ENCODE results near the gene AKR1C1.
"Not testable (repeated sequence)": the region's sequence is repeated elsewhere in the genome, so short reads cannot be mapped to it uniquely, and the experiment has no call there.

Gene AKR1C1

GRCh38 chr10:4984223-4984622 lies 21.0 kb downstream of the AKR1C1 start:
- DNase-seq: no peak

DNA sequence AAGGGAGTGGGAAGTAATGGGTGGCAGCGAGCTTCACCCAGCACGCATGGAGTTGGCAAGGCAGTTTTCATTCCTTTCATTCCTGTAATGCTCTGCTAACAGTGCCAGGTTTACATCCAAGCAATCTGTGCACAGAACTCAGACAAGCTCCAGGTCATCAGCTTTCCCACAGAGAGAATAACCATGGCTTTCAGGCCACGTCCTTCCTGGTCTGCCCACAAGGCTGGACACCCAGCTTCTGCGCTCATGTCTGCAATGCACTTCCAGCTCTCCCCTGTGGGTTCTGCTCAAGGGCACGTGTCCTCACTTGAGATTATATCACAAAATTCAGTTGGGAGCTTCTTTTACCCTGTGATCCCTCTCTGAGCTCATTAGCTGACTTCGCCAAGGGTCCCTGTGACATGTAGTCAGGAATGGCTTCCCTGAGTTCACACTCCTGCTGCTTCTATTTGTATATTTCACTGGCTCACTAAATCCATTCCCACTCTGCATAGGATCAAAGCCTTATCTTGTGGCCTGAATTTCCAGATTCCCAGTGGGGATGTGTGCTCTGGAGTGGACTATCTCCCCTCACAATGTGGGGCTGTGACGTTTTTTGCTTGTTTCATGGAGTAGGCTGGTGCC lies 21.9 kb downstream of the AKR1C1 start:
- DNase-seq: no peak

- not testable (repeated sequence) for DNase-seq
Observed at GRCh38 chr10:4988000-4988641, 24.9 kb downstream of the AKR1C1 start.

DNA sequence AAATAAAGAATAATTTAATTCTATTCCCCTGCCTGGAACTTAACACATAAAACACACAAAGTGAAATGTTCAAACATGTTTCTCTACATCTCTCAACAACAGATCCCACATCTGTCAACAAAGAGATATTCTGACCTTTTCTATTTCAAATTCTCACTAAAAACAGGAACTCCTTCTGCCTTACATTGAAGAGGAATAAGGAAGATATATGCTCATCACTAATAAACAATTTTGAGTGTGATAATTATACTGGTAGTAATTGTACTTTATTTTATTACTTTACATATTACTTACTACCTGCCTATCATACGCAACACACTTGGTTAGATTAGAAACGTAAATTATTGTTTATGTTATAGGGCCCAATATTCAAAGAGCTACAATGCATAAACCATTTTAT lies 27.0 kb downstream of the AKR1C1 start:
- DNase-seq: no peak

DNA sequence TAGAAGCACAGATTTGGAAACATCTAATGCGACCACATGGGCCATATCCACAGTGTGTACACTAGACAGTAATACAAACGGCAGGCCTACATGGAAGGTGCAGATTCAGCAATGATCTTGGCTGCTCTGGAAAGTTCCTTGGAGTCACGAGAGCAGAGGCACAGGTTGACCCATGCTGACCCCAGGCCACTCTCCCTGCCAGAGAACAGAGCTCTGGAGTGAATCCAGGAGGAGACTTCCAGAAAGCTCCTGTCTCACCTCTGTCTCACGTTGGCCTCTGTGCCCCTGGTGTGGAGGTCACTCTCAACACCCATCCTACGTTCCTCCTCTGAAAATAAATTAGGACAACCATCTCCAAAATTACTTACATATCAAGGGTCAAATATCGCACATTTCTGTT lies 28.2 kb downstream of the AKR1C1 start:
- not testable (repeated sequence) for DNase-seq

GRCh38 chr10:4992564-4992963 lies 29.3 kb downstream of the AKR1C1 start:
- DNase-seq: not testable (repeated sequence)

DNA sequence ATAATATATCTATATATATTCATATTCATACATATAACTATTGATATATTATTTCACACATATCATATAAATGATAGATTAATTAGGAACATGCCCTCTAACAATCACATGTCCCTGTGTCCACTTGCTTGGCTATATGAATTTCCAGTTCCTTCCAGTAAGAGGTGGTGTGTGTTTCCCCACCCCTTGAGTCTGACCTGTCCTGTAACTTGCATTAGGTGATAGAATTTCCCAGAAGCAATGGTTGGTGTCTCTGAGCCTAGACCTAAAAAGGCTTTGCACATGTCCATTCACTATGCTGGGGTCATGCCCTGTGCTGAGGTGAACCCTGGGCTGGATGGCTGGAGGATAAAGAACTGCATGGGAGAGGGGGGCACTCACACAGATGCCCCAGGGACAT lies 31.0 kb downstream of the AKR1C1 start:
- not testable (repeated sequence) for DNase-seq

GRCh38 chr10:4998671-4999070 lies 35.5 kb downstream of the AKR1C1 start:
- no peak for DNase-seq

DNA sequence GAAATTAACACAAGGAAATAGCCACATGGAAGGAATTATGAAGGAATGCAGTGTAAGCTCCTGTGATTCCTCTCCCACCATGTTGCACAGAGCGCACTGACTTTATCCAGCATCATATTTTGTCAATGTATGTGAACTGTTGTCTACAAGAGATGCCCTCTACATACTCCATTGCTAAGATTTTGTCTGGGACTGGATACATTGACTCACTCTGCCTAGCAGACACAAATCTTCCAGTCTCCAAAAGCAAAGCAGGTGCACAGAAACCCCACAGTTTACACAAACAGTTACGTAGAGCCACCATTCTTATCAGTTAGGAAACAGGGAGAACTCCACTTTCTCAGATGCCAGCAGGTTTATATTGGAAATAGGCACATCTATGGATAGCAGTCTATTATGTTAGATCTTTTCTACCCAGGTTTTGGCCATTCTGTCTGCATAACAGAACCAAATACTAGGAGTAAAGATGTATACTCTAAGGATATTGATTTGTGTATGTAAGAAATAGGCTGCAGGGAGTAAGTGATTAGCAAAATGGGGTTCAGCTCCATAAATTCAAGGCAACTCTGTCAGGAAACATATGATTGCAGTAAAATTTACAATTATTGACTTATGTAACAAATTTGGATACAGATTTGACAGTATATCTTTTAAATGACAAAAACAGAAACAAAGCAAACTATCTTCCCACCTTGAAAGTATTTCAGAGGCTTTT lies 39.0 kb downstream of the AKR1C1 start:
- DNase-seq: no peak

- not testable (repeated sequence) for DNase-seq
Observed at GRCh38 chr10:5003127-5004029, 40.2 kb downstream of the AKR1C1 start, which contains the start of gene AKR1C2. Gene AKR1C2, minus strand, starts transcription at chr10:5003857. Its CDS starts 22 bp downstream, at chr10:5003835.

- DNase-seq: not testable (repeated sequence)
Observed at GRCh38 chr10:5004030-5004385, 40.8 kb downstream of the AKR1C1 start.

GRCh38 chr10:5004501-5004900 lies 41.3 kb downstream of the AKR1C1 start:
- not testable (repeated sequence) for DNase-seq

- not testable (repeated sequence) for DNase-seq
Observed at GRCh38 chr10:5008857-5009548, 45.8 kb downstream of the AKR1C1 start.

- not testable (repeated sequence) for DNase-seq
Observed at GRCh38 chr10:5010043-5010442, 46.8 kb downstream of the AKR1C1 start.

GRCh38 chr10:5011392-5011791 lies 48.2 kb downstream of the AKR1C1 start:
- not testable (repeated sequence) for DNase-seq

DNA sequence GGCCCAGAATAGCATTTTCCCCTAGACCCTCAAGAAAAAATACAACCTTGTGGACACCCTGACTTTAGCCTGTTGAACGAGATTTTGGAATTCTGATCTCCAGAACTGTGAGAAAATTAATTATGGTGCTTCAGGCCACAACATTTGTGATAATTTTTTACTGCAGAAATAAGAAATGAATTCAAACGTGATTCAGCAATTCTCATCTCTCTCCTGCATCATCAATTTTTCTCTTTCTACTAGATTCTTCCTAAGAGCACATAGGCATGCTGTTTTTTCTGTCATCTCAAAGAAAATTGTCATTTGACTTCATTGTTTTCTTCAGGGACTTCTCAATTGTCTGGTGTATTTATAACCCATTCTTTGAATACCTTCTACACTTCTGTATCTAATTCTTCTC lies 49.4 kb downstream of the AKR1C1 start:
- DNase-seq: no peak

- no peak for DNase-seq
Observed at GRCh38 chr10:5013385-5013784, 50.2 kb downstream of the AKR1C1 start.

DNA sequence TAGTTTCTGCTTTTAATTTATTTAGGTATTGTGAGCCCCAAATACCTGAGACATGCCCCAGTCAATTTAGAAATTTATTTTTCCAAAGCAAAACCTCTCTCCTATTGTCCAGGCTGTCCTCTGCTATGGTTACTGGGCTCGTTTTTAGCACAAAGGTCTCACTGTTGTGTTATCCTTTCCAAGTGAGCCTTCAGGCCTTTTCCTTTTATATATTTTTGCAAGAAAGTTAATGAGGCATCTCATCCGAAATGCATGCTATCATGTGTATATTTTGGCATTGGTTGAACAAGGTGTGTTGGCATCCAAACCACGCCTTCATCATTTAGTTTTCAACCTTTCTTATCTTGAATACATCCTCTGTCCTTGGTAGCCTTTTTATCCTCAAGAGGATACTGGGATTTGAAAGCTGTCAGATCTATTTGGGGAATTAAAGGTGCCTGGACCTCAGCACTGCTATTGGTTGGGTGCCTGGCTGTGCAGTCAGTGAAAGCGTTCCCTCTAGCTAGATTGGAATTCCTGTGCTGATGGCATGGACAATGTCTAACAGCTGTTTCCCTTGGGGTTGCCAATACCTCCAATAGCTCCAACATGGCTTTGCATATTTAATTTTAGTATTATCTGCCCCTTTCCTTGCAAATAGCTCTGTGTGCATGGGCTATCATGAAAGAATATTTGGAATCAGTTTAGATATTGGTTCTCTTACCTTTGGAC lies 51.1 kb downstream of the AKR1C1 start:
- DNase-seq: not testable (repeated sequence)

- DNase-seq: peak in 1 of 2 donors; percentile 6
Observed at GRCh38 chr10:5014936-5015335, 51.7 kb downstream of the AKR1C1 start.

DNA sequence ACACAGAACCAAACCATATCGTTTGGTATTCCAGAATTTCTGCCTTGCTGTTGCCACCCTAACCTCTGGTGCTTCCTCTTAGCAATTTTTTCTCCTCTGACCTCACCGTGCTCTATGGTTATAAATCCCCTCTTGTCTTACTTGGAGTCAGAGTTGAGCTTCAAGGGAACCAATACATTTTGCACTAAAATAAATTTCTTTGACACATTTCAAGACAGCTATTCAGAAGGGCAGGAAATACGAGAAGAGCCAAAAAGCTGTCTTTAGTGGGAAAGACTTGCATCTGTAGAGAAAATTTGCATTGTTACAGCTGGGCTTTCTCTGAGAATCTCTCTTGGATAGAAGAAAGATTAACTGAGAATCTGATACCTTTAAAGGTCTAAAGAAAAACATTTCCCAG lies 54.9 kb downstream of the AKR1C1 start:
- no peak for DNase-seq

GRCh38 chr10:5018671-5019277 lies 55.6 kb downstream of the AKR1C1 start:
- peak; percentile 33 to 41 for DNase-seq
